Dedifferentiated amniotic fluid mesenchymal stem cell (primary cell): ENCODE results near the gene CACNA1C.

Experiments used
- DNase-seq: peaks from one replicate; pipeline ENCODE4 v3.0.0-alpha.2; 2016; ENCODE audit errors: extremely low spot score

The CACNA1C gene

GRCh38 chr12:2623472-2623871 is 570.7 kb downstream of the CACNA1C start:
- no peak for DNase-seq

GRCh38 chr12:2624543-2625288 is 571.9 kb downstream of the CACNA1C start:
- peak; percentile 54 for DNase-seq

GRCh38 chr12:2625289-2625612 is 572.5 kb downstream of the CACNA1C start:
- no peak for DNase-seq

GRCh38 chr12:2627076-2627834 is 574.5 kb downstream of the CACNA1C start:
- no peak for DNase-seq

- DNase-seq = no peak
Observed at GRCh38 chr12:2627835-2628191, 575.0 kb downstream of the CACNA1C start.

GRCh38 chr12:2628401-2628800 is 575.6 kb downstream of the CACNA1C start:
- no peak for DNase-seq

GRCh38 chr12:2629051-2629450 is 576.3 kb downstream of the CACNA1C start:
- no peak for DNase-seq

- DNase-seq = no peak
Observed at GRCh38 chr12:2631653-2632350, 579.0 kb downstream of the CACNA1C start.

GRCh38 chr12:2633176-2633824 is 580.5 kb downstream of the CACNA1C start:
- DNase-seq = no peak

GRCh38 chr12:2633825-2634200 is 581.0 kb downstream of the CACNA1C start:
- no peak for DNase-seq

- DNase-seq = no peak
Observed at GRCh38 chr12:2634471-2634870, 581.7 kb downstream of the CACNA1C start.

- no peak for DNase-seq
Observed at GRCh38 chr12:2636741-2637340, 584.1 kb downstream of the CACNA1C start.

- DNase-seq = no peak
Observed at GRCh38 chr12:2637371-2637770, 584.6 kb downstream of the CACNA1C start.

GRCh38 chr12:2638273-2639019 is 585.7 kb downstream of the CACNA1C start:
- no peak for DNase-seq

GRCh38 chr12:2639020-2639298 is 586.2 kb downstream of the CACNA1C start:
- no peak for DNase-seq

GRCh38 chr12:2640281-2640680 is 587.5 kb downstream of the CACNA1C start:
- DNase-seq = peak; percentile 27

- DNase-seq = peak; percentile 92
Observed at GRCh38 chr12:2640709-2641108, 587.9 kb downstream of the CACNA1C start.

- DNase-seq = no peak
Observed at GRCh38 chr12:2641207-2641606, 588.4 kb downstream of the CACNA1C start.

GRCh38 chr12:2641761-2642160 is 589.0 kb downstream of the CACNA1C start:
- no peak for DNase-seq

- no peak for DNase-seq
Observed at GRCh38 chr12:2642176-2642892, 589.5 kb downstream of the CACNA1C start.

GRCh38 chr12:2642896-2643425 is 590.2 kb downstream of the CACNA1C start:
- DNase-seq = no peak
